ENCODE measurements around the gene PACSIN1. TPM values are rescaled to one million over a fixed set of nuclear protein-coding genes. Genes with fewer than 3 reads are reported as not detected.

The PACSIN1 gene
- total RNA-seq, 2 experiments from 2014 or later = 19.3 to 88.4 TPM

DNA sequence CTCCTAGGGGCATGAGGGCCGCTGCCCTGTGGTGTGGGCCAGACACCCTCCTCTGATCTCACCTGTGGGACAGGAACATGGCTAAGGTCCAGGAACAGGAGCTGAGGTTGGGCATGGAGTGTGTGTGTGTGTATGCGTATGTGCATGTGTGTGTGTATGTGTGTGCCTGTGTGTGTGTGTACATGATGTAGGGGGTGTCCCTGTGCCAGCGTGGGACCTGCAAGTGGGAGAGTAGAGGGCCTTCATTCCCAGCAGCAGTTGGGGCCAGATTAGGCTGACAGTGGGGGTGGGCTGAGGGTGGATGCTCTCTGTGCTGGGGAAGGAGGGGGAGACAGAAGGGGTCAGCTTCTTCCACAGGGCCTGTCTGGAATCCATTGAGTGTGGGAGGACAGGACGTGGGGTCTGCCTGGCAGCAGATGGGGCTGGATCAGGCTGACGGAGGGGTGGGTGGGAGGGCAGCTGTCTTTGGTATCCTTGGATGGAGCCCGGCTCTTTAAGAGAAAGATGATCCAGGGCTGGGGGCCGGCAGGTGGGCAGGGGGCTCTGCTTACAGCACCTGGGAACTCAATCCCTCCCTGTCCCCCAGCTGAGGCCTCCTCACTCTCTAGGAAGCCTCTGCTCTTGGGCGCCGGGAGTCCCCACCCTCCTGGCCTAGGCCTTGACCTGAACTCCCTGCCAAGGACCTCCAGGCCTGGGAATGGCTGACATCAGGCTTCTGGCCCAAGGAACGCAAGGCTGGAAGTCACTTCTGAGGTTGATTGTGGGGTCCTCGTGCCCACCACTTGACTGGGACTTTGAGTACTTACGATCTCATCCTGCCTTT, 46.2 kb downstream of the PACSIN1 start:
- Histone ChIP-seq H4K20me1 (ENCODE audit: insufficient read depth, low read length) (no peaks in the 10 kb centered on the region), H3K9me3 (ENCODE audit: low read length) (peaks cover 13% of the 10 kb centered on the region), H3K27ac (ENCODE audit: low read depth, low read length, poor library complexity, severe bottlenecking) (no peak overlapping the region), H2AFZ (ENCODE audit: low read length) (no peak overlapping the region), H3K9me2 (ENCODE audit: insufficient read depth, low read length) (no peaks in the 10 kb centered on the region), H3K4me2 (ENCODE audit: low read length) (no peak overlapping the region), H3K79me2 (ENCODE audit: insufficient read depth, low read depth, low read length) (peaks cover 26% of the 10 kb centered on the region), H3K36me3 (ENCODE audit: insufficient read depth, low read length) (peaks cover 20% of the 10 kb centered on the region), H3K4me3 (ENCODE audit: low read depth, low read length, poor library complexity, severe bottlenecking) (no peak overlapping the region), H3K4me1 (ENCODE audit: insufficient read depth, low read length, poor library complexity, severe bottlenecking) (peaks cover 12% of the 10 kb centered on the region)
- TF ChIP-seq EZH2phosphoT487 (IDR thresholded peaks at IDR 0.05; ENCODE audit: borderline replicate concordance, low read depth, low read length) (no peak), CTCF (conservative IDR thresholded peaks at IDR 0.05; ENCODE audit: low read length) (no peak)
- BruUV-seq (replicated peaks) = no TSS peak
- POLR2A ChIA-PET = interaction anchor here (0.7 kb wide), 1 partner anchor 88 kb away, joined by 7 read pairs; no protein-coding TSS in a partner anchor
- CTCF ChIA-PET (ENCODE audit: unreplicated experiment) = interaction anchor here (0.8 kb wide), 1 partner anchor 43 kb away, joined by 3 read pairs; no protein-coding TSS in a partner anchor
- intact Hi-C loops (cut with micrococcal nuclease; ENCODE audit: unreplicated experiment) = no loop called here
- no peak for DNase-seq (ENCODE audit: low spot score)

GRCh38 chr6:34512738-34513115, 46.9 kb downstream of the PACSIN1 start:
- no peaks in the 10 kb centered on the region for H3K9me2 ChIP-seq (ENCODE audit: insufficient read depth, low read length)
- H3K27ac ChIP-seq (ENCODE audit: low read depth, low read length, poor library complexity, severe bottlenecking) = no peak overlapping the region
- no peak for DNase-seq (ENCODE audit: low spot score)
- no peak overlapping the region for H3K4me2 ChIP-seq (ENCODE audit: low read length)
- TF ChIP-seq EZH2phosphoT487 (IDR thresholded peaks at IDR 0.05; ENCODE audit: borderline replicate concordance, low read depth, low read length) (no peak), CTCF (conservative IDR thresholded peaks at IDR 0.05; ENCODE audit: low read length) (no peak)
- peaks cover 13% of the 10 kb centered on the region for H3K9me3 ChIP-seq (ENCODE audit: low read length)
- no peak overlapping the region for H3K4me3 ChIP-seq (ENCODE audit: low read depth, low read length, poor library complexity, severe bottlenecking)
- BruUV-seq (replicated peaks) = no TSS peak
- CTCF ChIA-PET (ENCODE audit: unreplicated experiment) = interaction anchor here (0.8 kb wide), 1 partner anchor 44 kb away, joined by 3 read pairs; no protein-coding TSS in a partner anchor
- POLR2A ChIA-PET = no interaction called here
- no peak overlapping the region for H2AFZ ChIP-seq (ENCODE audit: low read length)
- H3K4me1 ChIP-seq (ENCODE audit: insufficient read depth, low read length, poor library complexity, severe bottlenecking) = peaks cover 6% of the 10 kb centered on the region
- peaks cover 23% of the 10 kb centered on the region for H3K79me2 ChIP-seq (ENCODE audit: insufficient read depth, low read depth, low read length)
- no peaks in the 10 kb centered on the region for H4K20me1 ChIP-seq (ENCODE audit: insufficient read depth, low read length)
- intact Hi-C loops (cut with micrococcal nuclease; ENCODE audit: unreplicated experiment) = no loop called here
- H3K36me3 ChIP-seq (ENCODE audit: insufficient read depth, low read length) = peaks cover 16% of the 10 kb centered on the region

DNA sequence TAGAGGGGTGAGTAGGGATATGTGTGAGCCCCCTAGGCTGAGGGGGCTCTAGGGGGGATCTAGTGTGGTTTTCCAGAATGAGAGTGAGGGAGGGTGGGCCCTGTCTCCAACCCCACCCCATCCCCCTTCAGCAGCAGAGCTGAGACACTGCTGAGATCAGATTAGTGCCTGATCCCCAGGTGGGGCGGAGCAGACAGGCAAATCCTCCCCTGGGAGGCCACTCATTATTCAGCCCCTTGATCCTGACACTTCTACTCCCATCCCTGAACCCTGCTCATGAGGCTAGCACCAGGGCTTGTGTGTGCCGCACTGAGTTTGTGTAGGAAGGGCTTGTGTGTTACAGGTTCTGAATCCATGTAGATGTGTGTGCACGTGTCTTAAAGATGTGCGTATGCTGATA, 47.8 kb downstream of the PACSIN1 start:
- POLR2A ChIA-PET = no interaction called here
- CTCF ChIA-PET (ENCODE audit: unreplicated experiment) = no interaction called here
- H4K20me1 ChIP-seq (ENCODE audit: insufficient read depth, low read length) = no peaks in the 10 kb centered on the region
- intact Hi-C loops (cut with micrococcal nuclease; ENCODE audit: unreplicated experiment) = no loop called here
- no peak overlapping the region for H3K4me3 ChIP-seq (ENCODE audit: low read depth, low read length, poor library complexity, severe bottlenecking)
- H3K4me1 ChIP-seq (ENCODE audit: insufficient read depth, low read length, poor library complexity, severe bottlenecking) = peaks cover 6% of the 10 kb centered on the region
- peaks cover 13% of the 10 kb centered on the region for H3K36me3 ChIP-seq (ENCODE audit: insufficient read depth, low read length)
- peaks cover 13% of the 10 kb centered on the region for H3K9me3 ChIP-seq (ENCODE audit: low read length)
- no peak overlapping the region for H3K4me2 ChIP-seq (ENCODE audit: low read length)
- no TSS peak for BruUV-seq (replicated peaks)
- H2AFZ ChIP-seq (ENCODE audit: low read length) = no peak overlapping the region
- TF ChIP-seq EZH2phosphoT487 (IDR thresholded peaks at IDR 0.05; ENCODE audit: borderline replicate concordance, low read depth, low read length) (no peak), CTCF (conservative IDR thresholded peaks at IDR 0.05; ENCODE audit: low read length) (no peak)
- no peak overlapping the region for H3K27ac ChIP-seq (ENCODE audit: low read depth, low read length, poor library complexity, severe bottlenecking)
- H3K9me2 ChIP-seq (ENCODE audit: insufficient read depth, low read length) = no peaks in the 10 kb centered on the region
- no peak for DNase-seq (ENCODE audit: low spot score)
- H3K79me2 ChIP-seq (ENCODE audit: insufficient read depth, low read depth, low read length) = peaks cover 16% of the 10 kb centered on the region

Measured in OCI-LY7 (cell line).